Kidney (tissue), 14 donors: ENCODE results near the gene RAD21L1. TPM values are rescaled to one million over a fixed set of nuclear protein-coding genes. Genes with fewer than 3 reads are reported as not detected.

Experiments used
- DNase-seq, 5 donors: peaks; one replicate each; pipeline ENCODE4 v3.0.0-alpha.2; 2013 to 2020
- FAIRE-seq: peaks from 2 replicates; lab custom pipeline; 2012; peaks lifted over from hg19 to GRCh38; lab: Jason Lieb, UNC
- H3K27ac ChIP-seq, 2 donors: one replicate each; pipeline ENCODE4 v1.7.0; 2013; ENCODE audit warnings: low read depth in 2 of 2, low read length in 2 of 2, inconsistent platforms in 1 of 2
- H3K27me3 ChIP-seq: one replicate; pipeline ENCODE4 v1.7.1; 2013; ENCODE audit warnings: low read length, inconsistent platforms; ENCODE audit not compliant: control insufficient read depth, insufficient read depth
- H3K36me3 ChIP-seq, 3 donors: one replicate each; pipeline versions ENCODE4 v1.7.0 to v1.7.1; 2013; ENCODE audit warnings: low read length in 3 of 3, control low read depth in 1 of 3, inconsistent platforms in 1 of 3; ENCODE audit not compliant: insufficient read depth in 3 of 3, control insufficient read depth in 2 of 3
- H3K4me1 ChIP-seq, 3 donors: one replicate each; pipeline versions ENCODE4 v1.7.0 to v1.7.1; 2013; ENCODE audit warnings: low read length in 3 of 3, inconsistent platforms in 1 of 3, low read depth in 1 of 3; ENCODE audit not compliant: control insufficient read depth in 2 of 3, insufficient read depth in 2 of 3
- H3K4me3 ChIP-seq, 3 donors: one replicate each; pipeline versions ENCODE4 v1.7.0 to v1.8.1; 2013; ENCODE audit warnings: low read length in 3 of 3, control low read depth in 1 of 3, inconsistent platforms in 1 of 3
- H3K9ac ChIP-seq, 3 donors: one replicate each; pipeline versions ENCODE4 v1.7.0 to v1.7.1; 2013; ENCODE audit warnings: low read length in 3 of 3, control low read depth in 1 of 3, inconsistent platforms in 1 of 3
- H3K9me3 ChIP-seq, 3 donors: one replicate each; pipeline versions ENCODE4 v1.7.0 to v1.7.1; 2013; ENCODE audit warnings: low read length in 3 of 3, control low read depth in 1 of 3, inconsistent platforms in 1 of 3; ENCODE audit not compliant: control insufficient read depth in 2 of 3, insufficient read depth in 1 of 3
- CTCF ChIP-seq: IDR thresholded peaks from 3 replicates; pipeline ENCODE4 v1.5.1; 2012; ENCODE audit warnings: mild to moderate bottlenecking, moderate library complexity, borderline replicate concordance; ENCODE audit not compliant: insufficient read depth; ENCODE audit errors: extremely low read depth
- intact Hi-C: fragments of 100-400 bp; cut with DNase I; formaldehyde crosslinking; loops from one replicate; pipeline ENCODE4 v1.11.1; 2022
- polyA plus RNA-seq: library from polyadenylated mRNA; stranded (reverse); fragments of 350-450 nt; fragmentation: Illumina TruSeq; extraction: RNeasy Lipid Tissue Mini Kit (QIAGEN cat#74804); gene quantifications from one replicate; pipeline ENCODE4 v1.2.3, GENCODE V29; 2014; ENCODE audit warnings: low read depth, low replicate concordance; ENCODE audit not compliant: insufficient read depth
- total RNA-seq: library from RNA; stranded (reverse); fragmentation: NEBNext Ultra II Directional; extraction: Animal tissue kit (Norgen Biotek cat#: 25700); gene quantifications from one replicate; pipeline ENCODE4 v1.2.1, GENCODE V29; 2021
- donor health status: control.
- donor health status: control.
- donor health status: control.
- donor health status: control.
- donor health status: control.
- donor health status: DM: yes; HTN: yes; CAD: no.
- donor health status: Normal renal cell carcinoma (clear cell type).

The RAD21L1 gene
- total and polyA plus RNA-seq, 2 donors from 2014 or later, result not detected

DNA sequence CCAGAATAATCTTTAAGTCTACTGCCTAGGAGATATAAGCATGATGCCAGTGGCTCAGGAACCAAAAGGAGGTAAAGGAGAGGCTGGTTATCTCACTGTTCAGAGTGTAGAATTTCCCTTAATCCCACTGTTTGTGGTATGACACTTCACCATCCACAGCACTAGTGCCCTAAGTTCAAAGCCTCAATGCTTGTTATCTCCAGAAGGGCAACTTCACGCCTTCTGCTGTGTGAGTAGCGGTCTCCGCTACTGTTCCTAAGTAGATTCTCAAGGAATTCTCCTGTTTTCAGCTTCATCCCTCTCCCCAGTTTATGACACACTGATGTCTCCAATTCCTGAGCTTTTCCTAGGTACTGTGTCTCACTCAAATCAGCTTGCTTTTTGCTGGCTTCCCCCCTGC lies 26.6 kb downstream of the RAD21L1 start:
- TF ChIP-seq CTCF, result no peak
- H3K9me3 ChIP-seq, result no peaks in the 10 kb centered on the region
- H3K36me3 ChIP-seq, result no peaks in the 10 kb centered on the region
- no peak overlapping the region for H3K27ac ChIP-seq
- DNase-seq (no peak), FAIRE-seq (no peak)
- intact Hi-C loops, result no loop called here
- H3K27me3 ChIP-seq, result no peaks in the 10 kb centered on the region
- no peaks in the 10 kb centered on the region for H3K4me1 ChIP-seq
- no peak overlapping the region for H3K4me3 ChIP-seq
- no peak overlapping the region for H3K9ac ChIP-seq

- Histone ChIP-seq H3K27me3 (no peaks in the 10 kb centered on the region), H3K4me1 (no peaks in the 10 kb centered on the region), H3K27ac (no peak overlapping the region), H3K9me3 (no peaks in the 10 kb centered on the region), H3K36me3 (no peaks in the 10 kb centered on the region), H3K4me3 (no peak overlapping the region), H3K9ac (no peak overlapping the region)
- FAIRE-seq (no peak), DNase-seq (peak in 2 of 5 donors; percentile 28 to 53)
- intact Hi-C loops, result no loop called here
- no peak for TF ChIP-seq CTCF
Measured at GRCh38 chr20:1254254-1254653, 28.4 kb downstream of the RAD21L1 start.

- Histone ChIP-seq H3K27me3 (no peaks in the 10 kb centered on the region), H3K9ac (no peak overlapping the region), H3K27ac (no peak overlapping the region), H3K4me3 (no peak overlapping the region), H3K36me3 (no peaks in the 10 kb centered on the region), H3K9me3 (no peaks in the 10 kb centered on the region), H3K4me1 (no peaks in the 10 kb centered on the region)
- TF ChIP-seq CTCF, result no peak
- no peak for FAIRE-seq
- no peak for DNase-seq
- intact Hi-C loops, result no loop called here
Measured at GRCh38 chr20:1255675-1256074, 29.8 kb downstream of the RAD21L1 start.

- intact Hi-C loops, result no loop called here
- H3K27ac ChIP-seq, result no peak overlapping the region
- no peaks in the 10 kb centered on the region for H3K9me3 ChIP-seq
- FAIRE-seq (no peak), DNase-seq (no peak)
- peaks cover 0 to 9% (median 0%) of the 10 kb centered on the region in 3 donors for H3K4me1 ChIP-seq
- H3K4me3 ChIP-seq, result no peak overlapping the region
- H3K36me3 ChIP-seq, result no peaks in the 10 kb centered on the region
- H3K9ac ChIP-seq, result no peak overlapping the region
- H3K27me3 ChIP-seq, result no peaks in the 10 kb centered on the region
- no peak for TF ChIP-seq CTCF
Measured at GRCh38 chr20:1263853-1264252, 38.0 kb downstream of the RAD21L1 start.
